ENCODE results near the gene CEBPZ. TPM values are rescaled to one million over a fixed set of nuclear protein-coding genes. Genes with fewer than 3 reads are reported as not detected.

The CEBPZ gene
- total and polyA plus RNA-seq, 7 donors, result 30.7 to 54.2 (median 41.8) TPM

DNA sequence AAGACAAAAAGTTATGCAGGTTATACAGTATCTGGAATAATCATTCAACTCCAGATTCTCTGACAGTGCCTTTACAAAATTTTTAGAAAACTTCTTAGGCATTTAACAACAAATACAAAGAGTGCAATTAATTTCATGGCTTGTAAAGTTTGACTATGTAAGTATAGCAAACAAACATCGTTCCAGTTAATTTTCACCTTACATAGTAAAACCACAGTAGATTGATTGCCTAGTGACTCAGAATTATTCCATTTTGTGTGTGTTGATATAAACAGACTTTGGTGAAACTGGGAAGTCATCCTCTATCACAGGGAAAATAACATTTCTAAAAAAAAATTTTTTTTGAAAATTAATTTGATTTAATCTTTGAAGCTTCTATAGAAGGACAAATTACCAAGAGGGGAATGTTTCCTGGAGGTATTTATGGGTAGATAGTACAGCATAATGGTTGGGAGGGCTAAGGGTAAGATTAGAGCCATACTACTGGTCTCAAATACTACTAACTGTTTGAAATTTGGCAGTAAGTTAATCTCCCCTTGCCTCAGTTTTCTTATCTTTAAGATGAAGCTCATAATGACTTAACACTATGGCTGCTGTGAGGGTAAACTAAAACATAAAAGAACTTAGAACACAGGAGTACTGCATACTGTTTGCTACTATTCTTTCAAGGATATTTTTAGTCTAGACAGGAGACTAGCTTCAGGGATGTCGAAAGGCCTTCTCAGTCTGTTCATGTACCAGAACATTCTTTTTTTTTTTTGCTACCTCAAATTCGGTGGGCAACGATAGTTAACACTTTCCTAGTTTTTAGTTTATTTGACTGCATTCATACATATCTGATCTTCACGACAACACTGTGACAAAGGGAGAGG, 19.7 kb upstream of the CEBPZ start:
- no peak for DNase-seq
- Histone ChIP-seq H3K27me3 (no peaks in the 10 kb centered on the region), H3K4me3 (no peak overlapping the region), H3K9me3 (no peaks in the 10 kb centered on the region), H3K27ac (peak overlapping the region in 1 of 4 donors; percentile 1), H3K4me1 (no peaks in the 10 kb centered on the region), H3K36me3 (peaks cover 13 to 96% (median 41%) of the 10 kb centered on the region in 4 donors)
- intact Hi-C loops (cut with DNase I), result no loop called here
- TF ChIP-seq, protein P1, sequence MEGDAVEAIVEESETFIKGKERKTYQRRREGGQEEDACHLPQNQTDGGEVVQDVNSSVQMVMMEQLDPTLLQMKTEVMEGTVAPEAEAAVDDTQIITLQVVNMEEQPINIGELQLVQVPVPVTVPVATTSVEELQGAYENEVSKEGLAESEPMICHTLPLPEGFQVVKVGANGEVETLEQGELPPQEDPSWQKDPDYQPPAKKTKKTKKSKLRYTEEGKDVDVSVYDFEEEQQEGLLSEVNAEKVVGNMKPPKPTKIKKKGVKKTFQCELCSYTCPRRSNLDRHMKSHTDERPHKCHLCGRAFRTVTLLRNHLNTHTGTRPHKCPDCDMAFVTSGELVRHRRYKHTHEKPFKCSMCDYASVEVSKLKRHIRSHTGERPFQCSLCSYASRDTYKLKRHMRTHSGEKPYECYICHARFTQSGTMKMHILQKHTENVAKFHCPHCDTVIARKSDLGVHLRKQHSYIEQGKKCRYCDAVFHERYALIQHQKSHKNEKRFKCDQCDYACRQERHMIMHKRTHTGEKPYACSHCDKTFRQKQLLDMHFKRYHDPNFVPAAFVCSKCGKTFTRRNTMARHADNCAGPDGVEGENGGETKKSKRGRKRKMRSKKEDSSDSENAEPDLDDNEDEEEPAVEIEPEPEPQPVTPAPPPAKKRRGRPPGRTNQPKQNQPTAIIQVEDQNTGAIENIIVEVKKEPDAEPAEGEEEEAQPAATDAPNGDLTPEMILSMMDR (IDR thresholded peaks at IDR 0.05), result no peak
- TF ChIP-seq POLR2AphosphoS5 (IDR thresholded peaks at IDR 0.05) (no peak), EP300 (IDR thresholded peaks at IDR 0.05) (no peak), POLR2A (IDR thresholded peaks at IDR 0.05) (no peak)
- 86% methylated on average over 5 of the region's 5 CpGs for WGBS, 2 donors

DNA sequence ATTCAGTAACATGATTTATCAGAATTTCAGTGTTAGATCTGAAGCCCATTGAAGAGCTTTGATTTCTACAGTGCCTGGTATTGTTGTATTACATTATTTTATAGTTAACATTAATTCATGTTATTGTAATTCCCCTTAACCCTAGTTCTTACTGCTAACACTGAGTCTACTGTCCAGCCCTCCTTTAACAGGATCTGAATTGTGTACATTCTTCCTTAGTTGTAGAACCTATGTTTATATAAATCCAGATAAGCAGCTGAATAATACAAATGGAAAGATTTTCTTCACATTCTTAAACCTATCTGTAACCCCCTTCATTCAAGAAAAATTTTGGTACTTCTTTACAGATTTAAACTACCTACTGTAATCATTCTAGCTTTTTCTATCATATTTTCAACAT, 14.8 kb upstream of the CEBPZ start:
- intact Hi-C loops (cut with DNase I), result no loop called here
- no peak for DNase-seq
- H3K36me3 ChIP-seq, result peaks cover 7 to 97% (median 23%) of the 10 kb centered on the region in 4 donors
- no peaks in the 10 kb centered on the region for H3K9me3 ChIP-seq
- H3K27me3 ChIP-seq, result no peaks in the 10 kb centered on the region
- TF ChIP-seq POLR2A (IDR thresholded peaks at IDR 0.05) (no peak), POLR2AphosphoS5 (IDR thresholded peaks at IDR 0.05) (no peak), EP300 (IDR thresholded peaks at IDR 0.05) (no peak)
- TF ChIP-seq, protein P1 (IDR thresholded peaks at IDR 0.05), result no peak
- H3K4me3 ChIP-seq, result no peak overlapping the region
- H3K27ac ChIP-seq, result no peak overlapping the region
- no peaks in the 10 kb centered on the region for H3K4me1 ChIP-seq

DNA sequence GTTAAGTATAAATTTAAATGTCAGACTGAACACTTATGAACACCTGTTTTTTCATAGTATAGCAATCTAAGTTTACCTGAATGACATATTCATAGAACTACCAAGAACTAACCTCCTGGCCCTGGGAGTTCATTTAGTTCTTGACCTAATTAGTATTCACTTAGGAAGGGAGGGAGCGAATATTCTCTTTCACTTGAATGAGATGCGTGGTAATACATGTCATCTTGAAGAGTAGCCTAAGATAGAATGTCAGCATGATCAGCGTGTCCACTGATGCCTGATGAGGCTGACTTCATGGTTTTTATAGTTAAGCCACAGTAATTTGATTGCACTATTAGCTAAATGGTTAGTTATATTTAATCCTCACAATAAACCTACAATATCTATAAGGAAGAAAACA, 13.4 kb upstream of the CEBPZ start:
- intact Hi-C loops (cut with DNase I), result no loop called here
- TF ChIP-seq, protein P1 (IDR thresholded peaks at IDR 0.05), result no peak
- TF ChIP-seq POLR2AphosphoS5 (IDR thresholded peaks at IDR 0.05) (no peak), POLR2A (IDR thresholded peaks at IDR 0.05) (no peak), EP300 (IDR thresholded peaks at IDR 0.05) (no peak)

GRCh38 chr2:37244017-37244416, 12.6 kb upstream of the CEBPZ start:
- no peak for DNase-seq
- no peaks in the 10 kb centered on the region for H3K4me1 ChIP-seq
- H3K36me3 ChIP-seq, result peaks cover 5 to 99% (median 21%) of the 10 kb centered on the region in 4 donors
- no peak overlapping the region for H3K4me3 ChIP-seq
- no peaks in the 10 kb centered on the region for H3K9me3 ChIP-seq
- intact Hi-C loops (cut with DNase I), result no loop called here
- TF ChIP-seq POLR2A (IDR thresholded peaks at IDR 0.05), result no peak
- no peak for TF ChIP-seq POLR2AphosphoS5 (IDR thresholded peaks at IDR 0.05)
- TF ChIP-seq EP300 (IDR thresholded peaks at IDR 0.05), result no peak
- TF ChIP-seq, protein P1 (IDR thresholded peaks at IDR 0.05), result no peak
- H3K27ac ChIP-seq, result no peak overlapping the region
- no peaks in the 10 kb centered on the region for H3K27me3 ChIP-seq
- WGBS, 2 donors, result 77% methylated on average over 4 of the region's 4 CpGs

More for the DNA sequence above, 13.4 kb upstream of the CEBPZ start:
- WGBS, 2 donors, result 95 to 96% methylated on average over 3 of the region's 3 CpGs
- H3K4me3 ChIP-seq, result no peak overlapping the region
- H3K9me3 ChIP-seq, result no peaks in the 10 kb centered on the region
- H3K36me3 ChIP-seq, result peaks cover 5 to 99% (median 23%) of the 10 kb centered on the region in 4 donors
- no peaks in the 10 kb centered on the region for H3K27me3 ChIP-seq
- H3K4me1 ChIP-seq, result no peaks in the 10 kb centered on the region
- no peak for DNase-seq
- H3K27ac ChIP-seq, result no peak overlapping the region

Measured in sigmoid colon (tissue), 7 donors.